Gastroesophageal sphincter (tissue), 3 donors: ENCODE results near the gene ATP2A1.

Source experiments
- CTCF ChIP-seq, 4 experiments: fragments of 200-600 bp in 2 of 4; fragments of 450-650 bp in 2 of 4; sonication (generic) in 1 of 4; IDR thresholded peaks; one replicate each; pipeline ENCODE4 v1.5.1; 2017 to 2019; ENCODE audit warnings: antibody characterized with exemption in 4 of 4, mild to moderate bottlenecking in 2 of 4, moderate library complexity in 2 of 4
- EP300 ChIP-seq: sonication (generic); formaldehyde crosslinking; IDR thresholded peaks from one replicate; pipeline ENCODE4 v1.6.1; 2017; ENCODE audit warnings: antibody characterized with exemption, mild to moderate bottlenecking
- POLR2A ChIP-seq, 2 donors: fragments of 450-650 bp; IDR thresholded peaks; one replicate each; pipeline ENCODE4 v1.6.1; 2017; ENCODE audit warnings: antibody characterized with exemption in 2 of 2, mild to moderate bottlenecking in 2 of 2, moderate library complexity in 1 of 2
- POLR2AphosphoS5 ChIP-seq: sonication (generic); formaldehyde crosslinking; IDR thresholded peaks from one replicate; pipeline ENCODE4 v1.6.1; 2017; ENCODE audit warnings: antibody characterized with exemption

GRCh38 chr16:28930203-28930602 lies 51.9 kb downstream of the ATP2A1 start:
- TF ChIP-seq CTCF (IDR thresholded peaks at IDR 0.05), result no peak
- TF ChIP-seq POLR2A (IDR thresholded peaks at IDR 0.05), result no peak
- no peak for TF ChIP-seq EP300
- TF ChIP-seq POLR2AphosphoS5, result no peak
